ENCODE measurements around the gene ZNF385C.

Gene ZNF385C

GRCh38 chr17:42117397-42118125, 19.3 kb upstream of the ZNF385C start:
- no peak for DNase-seq (ENCODE audit: extremely low read depth, low read depth)
- TF ChIP-seq CTCF (IDR thresholded peaks at IDR 0.05; ENCODE audit: low read depth, low read length): no peak

GRCh38 chr17:42116705-42117396, 18.6 kb upstream of the ZNF385C start:
- DNase-seq (ENCODE audit: extremely low read depth, low read depth): peak; percentile 54

GRCh38 chr17:42114118-42114517, 15.8 kb upstream of the ZNF385C start:
- TF ChIP-seq CTCF (IDR thresholded peaks at IDR 0.05; ENCODE audit: low read depth, low read length): no peak
- no peak for DNase-seq (ENCODE audit: extremely low read depth, low read depth)

More at GRCh38 chr17:42116705-42117396, 18.6 kb upstream of the ZNF385C start:
- peak; percentile 83 for TF ChIP-seq CTCF (IDR thresholded peaks at IDR 0.05; ENCODE audit: low read depth, low read length)

GRCh38 chr17:42113293-42114069, 15.2 kb upstream of the ZNF385C start:
- no peak for TF ChIP-seq CTCF (IDR thresholded peaks at IDR 0.05; ENCODE audit: low read depth, low read length)
- no peak for DNase-seq (ENCODE audit: extremely low read depth, low read depth)

- peak; percentile 62 for DNase-seq (ENCODE audit: extremely low read depth, low read depth)
- no peak for TF ChIP-seq CTCF (IDR thresholded peaks at IDR 0.05; ENCODE audit: low read depth, low read length)
Measured at GRCh38 chr17:42112552-42113176, 14.4 kb upstream of the ZNF385C start, which contains the start of gene DHX58. DHX58 (minus strand) TSS chr17:42112714; CDS start chr17:42111892, 822 bp downstream.

GRCh38 chr17:42111871-42112551, 13.7 kb upstream of the ZNF385C start:
- no peak for TF ChIP-seq CTCF (IDR thresholded peaks at IDR 0.05; ENCODE audit: low read depth, low read length)
- DNase-seq (ENCODE audit: extremely low read depth, low read depth): no peak
